ENCODE results near the gene AKT3.

GRCh38 chr1:243557866-243558265 lies 292.2 kb downstream of the AKT3 start:
- no peak for TF ChIP-seq CTCF (conservative IDR thresholded peaks at IDR 0.05)
- TF ChIP-seq ZFX (IDR thresholded peaks at IDR 0.05): no peak

Data from C4-2B (cell line).